ENCODE data around the gene MROH9. TPM values are rescaled to one million over a fixed set of nuclear protein-coding genes. Genes with fewer than 3 reads are reported as not detected.
"Not testable (repeated sequence)": the region's sequence is repeated elsewhere in the genome, so short reads cannot be mapped to it uniquely, and the experiment has no call there.

MROH9 gene
- total and polyA plus RNA-seq, 2 of the 13 experiments (the other 11 are each of a cell fraction or from before 2014, with no cell fraction given), result not detected

DNA sequence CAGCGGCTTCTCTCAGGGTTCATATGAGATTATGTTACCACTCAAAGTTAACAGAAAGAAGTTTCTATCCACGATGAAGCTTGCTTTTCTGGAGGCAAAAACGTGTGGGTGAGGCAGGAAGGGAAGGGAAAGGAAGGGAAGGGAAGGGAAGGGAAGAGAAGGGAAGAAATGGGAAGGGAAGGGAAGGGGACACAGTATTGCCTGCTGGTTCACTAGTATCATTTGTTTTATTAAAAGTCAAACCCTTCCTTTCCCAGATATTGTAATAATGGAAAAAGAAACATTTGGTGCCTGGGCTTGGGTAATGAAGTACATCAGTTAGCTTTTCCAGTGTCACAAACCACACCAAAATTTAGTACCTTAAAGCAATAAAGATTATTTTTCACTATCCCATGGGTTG, 18.0 kb upstream of the MROH9 start:
- Histone ChIP-seq H3K4me2 (ENCODE audit: low read depth, low read length) (no peak overlapping the region), H3K9ac (ENCODE audit: insufficient read depth, low read depth, low read length) (no peak overlapping the region), H3K4me1 (ENCODE audit: insufficient read depth, low read length) (no peaks in the 10 kb centered on the region), H3K36me3 (replicated peaks in 1 of 2; ENCODE audit: control insufficient read depth in 1 of 2, insufficient read depth in 2 of 2, low read length in 2 of 2) (no peaks in the 10 kb centered on the region), H3K4me3 (replicated peaks in 1 of 3; ENCODE audit: insufficient read depth in 1 of 3, low read depth in 2 of 3, low read length in 3 of 3) (no peak overlapping the region), H3K79me2 (ENCODE audit: insufficient read depth, low read length) (no peaks in the 10 kb centered on the region), H4K20me1 (ENCODE audit: insufficient read depth, low read length) (no peaks in the 10 kb centered on the region), H2AFZ (ENCODE audit: low read length) (no peak overlapping the region), H3K27ac (ENCODE audit: extremely low read length, insufficient read depth, low read length) (no peak overlapping the region), H3K9me3 (ENCODE audit: low read length) (peaks cover 35% of the 10 kb centered on the region), H3K27me3 (ENCODE audit: control insufficient read depth in 1 of 2, insufficient read depth in 2 of 2, low read length in 2 of 2) (no peaks in the 10 kb centered on the region)
- TF ChIP-seq HNRNPK (IDR thresholded peaks at IDR 0.05; ENCODE audit: low read depth, low read length, poor library complexity, severe bottlenecking) (peak; percentile 55), ZNF546 (CRISPR knock-in tag; conservative IDR thresholded peaks at IDR 0.05) (no peak)
- ChIA-PET POLR2A (no interaction called here), CTCF (ENCODE audit: low intra/inter-chr PET ratio, low total read pairs) (no interaction called here)
- intact Hi-C loops (cut with micrococcal nuclease; ENCODE audit: unreplicated experiment), result no loop called here
- 3% methylated on average over 3 of the region's 3 CpGs for WGBS (ENCODE audit: low lambda C conversion rate)
- BruUV-seq (replicated peaks), result no TSS peak
- in situ Hi-C loops (cut with HindIII; ENCODE audit: extremely low pct_ligation_motif_present, low pct_unique_long_range_greater_than_20kb), result no loop called here
- DNase-seq (ENCODE audit: low spot score) (no peak), ATAC-seq (no peak), FAIRE-seq (no peak)

DNA sequence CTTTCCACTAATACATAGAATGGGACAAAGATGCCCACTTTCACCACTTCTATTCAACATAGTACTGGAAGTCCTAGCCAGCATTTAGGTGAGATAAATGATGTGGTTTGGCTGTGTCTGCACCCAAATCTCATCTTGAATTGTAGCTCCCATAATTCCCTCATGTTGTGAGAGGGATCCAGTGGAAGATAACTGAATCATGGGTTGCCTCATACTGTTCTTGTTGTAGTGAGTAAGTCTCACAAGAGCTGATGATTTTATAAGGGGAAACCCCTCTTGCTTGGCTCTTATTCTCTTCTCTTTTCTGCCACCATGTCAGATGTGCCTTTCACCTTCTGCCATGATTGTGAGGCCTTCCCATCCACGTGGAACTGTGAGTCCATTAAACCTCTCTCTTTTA, 10.7 kb upstream of the MROH9 start:
- H3K79me2 ChIP-seq (ENCODE audit: insufficient read depth, low read length); H4K20me1 ChIP-seq (ENCODE audit: insufficient read depth, low read length); H3K27me3 ChIP-seq (ENCODE audit: control insufficient read depth in 1 of 2, insufficient read depth in 2 of 2, low read length in 2 of 2); intact Hi-C loops (cut with micrococcal nuclease; ENCODE audit: unreplicated experiment); BruUV-seq (replicated peaks); H3K4me3 ChIP-seq (replicated peaks in 1 of 3; ENCODE audit: insufficient read depth in 1 of 3, low read depth in 2 of 3, low read length in 3 of 3); FAIRE-seq; H3K36me3 ChIP-seq (replicated peaks in 1 of 2; ENCODE audit: control insufficient read depth in 1 of 2, insufficient read depth in 2 of 2, low read length in 2 of 2); H3K4me2 ChIP-seq (ENCODE audit: low read depth, low read length); CTCF ChIA-PET (ENCODE audit: low intra/inter-chr PET ratio, low total read pairs); POLR2A ChIA-PET; DNase-seq (ENCODE audit: low spot score); H3K4me1 ChIP-seq (ENCODE audit: insufficient read depth, low read length); H2AFZ ChIP-seq (ENCODE audit: low read length); ATAC-seq; H3K27ac ChIP-seq (ENCODE audit: extremely low read length, insufficient read depth, low read length); H3K9ac ChIP-seq (ENCODE audit: insufficient read depth, low read depth, low read length): not testable (repeated sequence)
- WGBS (ENCODE audit: low lambda C conversion rate), result 0% methylated on average over 1 of the region's 1 CpG
- in situ Hi-C loops (cut with HindIII; ENCODE audit: extremely low pct_ligation_motif_present, low pct_unique_long_range_greater_than_20kb), result loop anchor here (25.0 kb wide), 1 partner anchor 987 kb away; no protein-coding TSS in a partner anchor
- peaks cover 28% of the 10 kb centered on the region for H3K9me3 ChIP-seq (ENCODE audit: low read length)
